T-cell (primary cell): ENCODE results near the gene FLT4. TPM values are rescaled to one million over a fixed set of nuclear protein-coding genes. Genes with fewer than 3 reads are reported as not detected.

Experiments
- ATAC-seq, 4 experiments: fragments of 200-7000 bp in 3 of 4; fragments of 150-1000 bp in 1 of 4; cut with Tn5 transposase; replicated peaks in 1 of 4; 1 replicate in 3 of 4; 2 replicates in 1 of 4; pipeline ENCODE4 v1.10.0; 2021; ENCODE audit warnings: moderate library complexity in 3 of 4, mild to moderate bottlenecking in 2 of 4, moderate number of reproducible peaks in 1 of 4
- CTCF ChIA-PET, 2 donors: fragments of 300-600 bp; sonication (Branson Sonifier 250); formaldehyde crosslinking; loops; one replicate each; lab custom pipeline; 2022; ENCODE audit warnings: antibody characterized with exemption in 2 of 2; lab: Charles Lee
- POLR2A ChIA-PET, 2 donors: fragments of 300-600 bp; sonication (Branson Sonifier 250); formaldehyde crosslinking; loops; one replicate each; lab custom pipeline; 2022; ENCODE audit warnings: antibody characterized with exemption in 2 of 2; lab: Charles Lee
- DNase-seq, 35 experiments: peaks; one replicate each; pipeline versions ENCODE4 v3.0.0 to v3.0.0-alpha.2; 2013 to 2023
- H3K27ac ChIP-seq: one replicate; pipeline ENCODE4 v1.5.1; 2013; ENCODE audit warnings: low read length
- H3K27me3 ChIP-seq, 2 experiments: replicated peaks in 1 of 2; 1 replicate in 1 of 2; 2 replicates in 1 of 2; pipeline versions ENCODE4 v1.6.1 to v1.7.0; 2013; ENCODE audit warnings: low read length in 1 of 2, mixed read lengths in 1 of 2; ENCODE audit not compliant: control insufficient read depth in 2 of 2, insufficient read depth in 2 of 2; ENCODE audit errors: extremely low read depth in 1 of 2
- H3K36me3 ChIP-seq, 2 donors: 1 replicate in 1 of 2; 2 replicates in 1 of 2; pipeline versions ENCODE4 v1.6.1 to v1.7.0; 2013; ENCODE audit warnings: low read length in 1 of 2; ENCODE audit not compliant: control insufficient read depth in 2 of 2, insufficient read depth in 1 of 2; ENCODE audit errors: extremely low read depth in 1 of 2
- H3K4me1 ChIP-seq, 2 experiments: 1 replicate in 1 of 2; 2 replicates in 1 of 2; pipeline versions ENCODE4 v1.6.1 to v1.7.0; 2013; ENCODE audit warnings: low read length in 2 of 2, mixed read lengths in 1 of 2; ENCODE audit not compliant: insufficient read depth in 2 of 2, control insufficient read depth in 1 of 2; ENCODE audit errors: extremely low read depth in 1 of 2
- H3K4me3 ChIP-seq, 2 donors: 1 replicate in 1 of 2; 2 replicates in 1 of 2; pipeline versions ENCODE4 v1.5.1 to v1.7.0; 2013; ENCODE audit warnings: mild to moderate bottlenecking in 2 of 2, low read length in 1 of 2, moderate library complexity in 1 of 2; ENCODE audit not compliant: control insufficient read depth in 1 of 2; ENCODE audit errors: extremely low read depth in 1 of 2
- H3K9me3 ChIP-seq: 2 replicates; pipeline ENCODE4 v1.7.0; 2013
- H3K27ac Mint-ChIP-seq, 2 donors: one replicate each; pipeline ENCODE4 v1.8.0; 2020 to 2021; ENCODE audit warnings: mild to moderate bottlenecking in 2 of 2, mixed read lengths in 2 of 2
- H3K27me3 Mint-ChIP-seq, 2 donors: one replicate each; pipeline ENCODE4 v1.8.0; 2021 to 2022; ENCODE audit warnings: mixed read lengths in 2 of 2
- H3K36me3 Mint-ChIP-seq: one replicate; pipeline ENCODE4 v1.8.0; 2021; ENCODE audit warnings: mixed read lengths
- H3K4me1 Mint-ChIP-seq, 3 donors: one replicate each; pipeline ENCODE4 v1.8.0; 2020 to 2022; ENCODE audit warnings: mixed read lengths in 3 of 3, mild to moderate bottlenecking in 1 of 3
- H3K4me3 Mint-ChIP-seq, 3 donors: one replicate each; pipeline ENCODE4 v1.8.0; 2020 to 2022; ENCODE audit warnings: mild to moderate bottlenecking in 3 of 3, mixed read lengths in 3 of 3, moderate library complexity in 3 of 3
- H3K9me3 Mint-ChIP-seq, 3 donors: one replicate each; pipeline ENCODE4 v1.8.0; 2020 to 2022; ENCODE audit warnings: mixed read lengths in 3 of 3
- WGBS: methylation state at CpG from one replicate; pipeline ENCODE4 v1.1.5; 2013; ENCODE audit warnings: missing lambda C conversion rate; ENCODE audit not compliant: insufficient coverage; 5-methylcytosine and 5-hydroxymethylcytosine counted together
- total RNA-seq, 35 experiments: library from RNA in 6 of 35; stranded (reverse) in 6 of 35; fragments of 120-200 nt in 1 of 35; gene quantifications; one replicate each; pipeline versions ENCODE4 v1.2.1 to v1.2.4 and lab custom pipeline; 2013 to 2026

Gene FLT4
- total RNA-seq, 5 donors from 2014 or later (not counting 1 experiment from before 2014, with no cell fraction given): 5.0 to 11.6 (median 8.6) TPM

GRCh38 chr5:180618829-180619562 is 30.4 kb downstream of the FLT4 start:
- ATAC-seq (peak; percentile 71 to 83 (median 74)), DNase-seq (peak in 26 of 35 experiments; percentile 3 to 48 (median 21))
- peaks cover 2 to 17% of the 10 kb centered on the region in 2 experiments for H3K4me1 ChIP-seq
- Mint-ChIP-seq H3K4me3 (no peak overlapping the region), H3K27ac (no peak overlapping the region), H3K4me1 (peaks cover 9 to 12% (median 12%) of the 10 kb centered on the region in 3 donors), H3K36me3 (no peaks in the 10 kb centered on the region), H3K27me3 (no peaks in the 10 kb centered on the region), H3K9me3 (no peaks in the 10 kb centered on the region)
- peaks cover 0 to 12% of the 10 kb centered on the region in 2 experiments for H3K27me3 ChIP-seq
- 51% methylated on average over 73 of the region's 90 CpGs for WGBS
- H3K27ac ChIP-seq: no peak overlapping the region
- CTCF ChIA-PET: interaction anchor here in 1 of 2 donors (0.6 to 1.0 kb wide), 3 partner anchors 100 to 923 kb away, joined by 3 to 7 read pairs (median 7); no protein-coding TSS in a partner anchor
- no peaks in the 10 kb centered on the region for H3K36me3 ChIP-seq
- H3K4me3 ChIP-seq: peak overlapping the region in 1 of 2 donors; percentile 44
- POLR2A ChIA-PET: no interaction called here
- no peaks in the 10 kb centered on the region for H3K9me3 ChIP-seq

DNA sequence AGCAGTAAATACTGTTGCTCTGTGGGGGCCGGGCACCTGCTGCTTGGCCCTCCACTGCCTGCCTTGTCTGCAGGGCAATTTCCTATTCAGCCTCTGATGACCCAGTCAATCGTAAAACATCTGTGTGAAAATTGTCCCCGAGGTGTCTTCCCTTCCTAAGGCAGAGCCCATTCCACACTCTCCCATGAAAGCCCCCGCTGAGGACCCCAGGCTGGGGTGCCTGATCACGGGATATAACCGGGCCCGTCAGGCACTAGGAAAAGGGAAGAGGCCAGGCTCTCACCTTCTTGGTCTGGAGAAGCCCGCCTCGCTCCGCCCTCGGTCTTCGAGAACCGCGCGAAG is 30.9 kb downstream of the FLT4 start:
- no peaks in the 10 kb centered on the region for H3K9me3 ChIP-seq
- H3K36me3 ChIP-seq: no peaks in the 10 kb centered on the region
- peak overlapping the region in 1 of 2 donors; percentile 44 for H3K4me3 ChIP-seq
- Mint-ChIP-seq H3K36me3 (no peaks in the 10 kb centered on the region), H3K9me3 (no peaks in the 10 kb centered on the region), H3K4me3 (no peak overlapping the region), H3K4me1 (peaks cover 4 to 7% (median 6%) of the 10 kb centered on the region in 3 donors), H3K27ac (no peak overlapping the region), H3K27me3 (no peaks in the 10 kb centered on the region)
- peaks cover 0 to 12% of the 10 kb centered on the region in 2 experiments for H3K27me3 ChIP-seq
- no peak overlapping the region for H3K27ac ChIP-seq
- ATAC-seq: no peak
- no peak for DNase-seq
- ChIA-PET CTCF (interaction anchor here in 1 of 2 donors (0.6 kb wide), 1 partner anchor 176 kb away, joined by 3 read pairs; no protein-coding TSS in a partner anchor), POLR2A (no interaction called here)
- peaks cover 2 to 12% of the 10 kb centered on the region in 2 experiments for H3K4me1 ChIP-seq
- 59% methylated on average over 15 of the region's 15 CpGs for WGBS

DNA sequence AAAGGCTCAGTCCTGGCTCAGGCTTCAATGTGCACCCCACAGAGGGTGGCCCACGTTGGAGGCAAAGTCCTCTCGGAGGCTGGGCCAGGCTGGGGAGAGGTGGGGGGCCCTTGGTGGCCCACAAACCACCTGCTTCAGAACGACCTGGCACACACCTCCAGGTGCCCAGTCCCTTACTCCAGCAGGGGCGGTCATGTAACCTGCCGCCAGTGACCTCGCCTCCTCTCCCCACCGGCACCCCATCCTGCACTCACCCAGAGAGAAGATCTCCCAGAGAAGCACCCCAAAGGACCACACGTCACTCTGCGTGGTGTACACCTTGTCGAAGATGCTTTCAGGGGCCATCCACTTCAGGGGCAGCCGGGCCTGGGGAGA is 35.6 kb downstream of the FLT4 start:
- no peaks in the 10 kb centered on the region for H3K4me1 Mint-ChIP-seq
- ATAC-seq: no peak
- no peak overlapping the region for H3K4me3 Mint-ChIP-seq
- WGBS: 84% methylated on average over 11 of the region's 11 CpGs
- H3K9me3 Mint-ChIP-seq: no peaks in the 10 kb centered on the region
- Histone ChIP-seq H3K9me3 (no peaks in the 10 kb centered on the region), H3K27ac (no peak overlapping the region), H3K4me1 (peaks cover 0 to 2% of the 10 kb centered on the region in 2 experiments), H3K36me3 (no peaks in the 10 kb centered on the region), H3K4me3 (no peak overlapping the region), H3K27me3 (peaks cover 0 to 12% of the 10 kb centered on the region in 2 experiments)
- no peak overlapping the region for H3K27ac Mint-ChIP-seq
- no peaks in the 10 kb centered on the region for H3K36me3 Mint-ChIP-seq
- POLR2A ChIA-PET: no interaction called here
- no peak for DNase-seq
- CTCF ChIA-PET: interaction anchor here in 1 of 2 donors (0.6 kb wide), 1 partner anchor 119 kb away, joined by 5 read pairs; no protein-coding TSS in a partner anchor
- H3K27me3 Mint-ChIP-seq: no peaks in the 10 kb centered on the region

- ChIA-PET CTCF (no interaction called here), POLR2A (no interaction called here)
- Mint-ChIP-seq H3K36me3 (no peaks in the 10 kb centered on the region), H3K27ac (no peak overlapping the region), H3K4me3 (no peak overlapping the region), H3K27me3 (no peaks in the 10 kb centered on the region), H3K4me1 (peaks cover 0 to under 1% (median 0%) of the 10 kb centered on the region in 3 donors), H3K9me3 (no peaks in the 10 kb centered on the region)
- DNase-seq: no peak
- H3K27me3 ChIP-seq: peaks cover 0 to 12% of the 10 kb centered on the region in 2 experiments
- no peaks in the 10 kb centered on the region for H3K4me1 ChIP-seq
- H3K9me3 ChIP-seq: no peaks in the 10 kb centered on the region
- no peak for ATAC-seq
- H3K4me3 ChIP-seq: no peak overlapping the region
- 60% methylated on average over 9 of the region's 19 CpGs for WGBS
- H3K27ac ChIP-seq: no peak overlapping the region
- no peaks in the 10 kb centered on the region for H3K36me3 ChIP-seq
Measured at GRCh38 chr5:180613188-180613813, 36.1 kb downstream of the FLT4 start.

- Mint-ChIP-seq H3K4me3 (no peak overlapping the region), H3K9me3 (no peaks in the 10 kb centered on the region), H3K27me3 (no peaks in the 10 kb centered on the region), H3K4me1 (peaks cover 0 to 4% (median 0%) of the 10 kb centered on the region in 3 donors), H3K27ac (no peak overlapping the region), H3K36me3 (no peaks in the 10 kb centered on the region)
- H3K27ac ChIP-seq: no peak overlapping the region
- no peak for ATAC-seq
- no peaks in the 10 kb centered on the region for H3K9me3 ChIP-seq
- 81% methylated on average over 9 of the region's 15 CpGs for WGBS
- POLR2A ChIA-PET: no interaction called here
- H3K36me3 ChIP-seq: no peaks in the 10 kb centered on the region
- H3K4me3 ChIP-seq: no peak overlapping the region
- H3K4me1 ChIP-seq: no peaks in the 10 kb centered on the region
- CTCF ChIA-PET: no interaction called here
- H3K27me3 ChIP-seq: peaks cover 0 to 11% of the 10 kb centered on the region in 2 experiments
- DNase-seq: no peak
Measured at GRCh38 chr5:180612683-180613082, 36.7 kb downstream of the FLT4 start.

DNA sequence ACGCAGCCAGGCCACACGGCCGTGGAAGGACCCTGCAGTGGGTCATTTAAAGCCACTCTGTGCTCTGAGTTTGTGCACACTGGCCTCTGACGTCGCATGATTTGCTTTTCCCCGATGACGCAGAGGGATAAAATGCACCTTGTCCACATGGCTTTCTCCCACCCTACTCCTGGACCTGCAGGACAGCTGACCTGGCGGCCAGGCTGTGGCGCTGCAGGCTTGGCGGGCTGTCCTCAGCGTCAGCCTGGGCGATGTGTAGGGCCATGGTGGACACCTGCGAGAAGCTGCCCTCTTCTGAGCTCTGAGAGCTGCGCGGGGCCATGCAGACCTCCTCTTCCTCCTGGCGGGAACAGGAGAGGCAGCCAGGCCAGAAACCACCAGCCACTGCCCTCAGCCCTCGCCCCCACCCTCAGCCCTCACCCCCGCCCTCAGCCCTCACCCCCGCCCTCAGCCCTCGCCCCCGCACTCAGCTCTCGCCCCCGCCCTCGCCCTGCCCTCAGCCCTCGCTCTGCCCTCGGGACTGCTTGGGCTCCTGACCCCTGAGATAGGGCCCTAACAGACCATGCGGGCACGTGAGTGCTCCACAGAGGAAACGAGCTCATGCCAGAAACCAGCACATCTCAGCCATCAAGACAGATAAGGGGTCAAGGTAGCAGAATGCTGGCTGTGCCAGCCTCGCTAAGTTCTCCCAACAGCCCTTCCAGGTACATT is 38.1 kb downstream of the FLT4 start:
- Histone ChIP-seq H3K27me3 (peaks cover 0 to 13% of the 10 kb centered on the region in 2 experiments), H3K9me3 (no peaks in the 10 kb centered on the region), H3K4me3 (no peak overlapping the region), H3K36me3 (no peaks in the 10 kb centered on the region), H3K27ac (no peak overlapping the region), H3K4me1 (no peaks in the 10 kb centered on the region)
- no peak for ATAC-seq
- no peak overlapping the region for H3K27ac Mint-ChIP-seq
- CTCF ChIA-PET: interaction anchor here in 1 of 2 donors (0.6 kb wide), 1 partner anchor 90 kb away, joined by 3 read pairs; no protein-coding TSS in a partner anchor
- H3K36me3 Mint-ChIP-seq: no peaks in the 10 kb centered on the region
- H3K9me3 Mint-ChIP-seq: no peaks in the 10 kb centered on the region
- POLR2A ChIA-PET: interaction anchor here in 1 of 2 donors (0.5 kb wide), 1 partner anchor 49 kb away, joined by 3 read pairs; no protein-coding TSS in a partner anchor
- peaks cover 0 to 4% (median under 1%) of the 10 kb centered on the region in 3 donors for H3K4me1 Mint-ChIP-seq
- H3K27me3 Mint-ChIP-seq: no peaks in the 10 kb centered on the region
- no peak for DNase-seq
- 85% methylated on average over 21 of the region's 30 CpGs for WGBS
- H3K4me3 Mint-ChIP-seq: no peak overlapping the region
